ENCODE measurements around the gene LRRN2. TPM values are rescaled to one million over a fixed set of nuclear protein-coding genes. Genes with fewer than 3 reads are reported as not detected.

Gene LRRN2
- total RNA-seq, 4 donors from 2014 or later, result 4.0 to 19.6 (median 7.0) TPM

GRCh38 chr1:204568576-204569315 is 116.8 kb downstream of the LRRN2 start:
- no peak for ATAC-seq
- no peak for TF ChIP-seq EP300 (IDR thresholded peaks at IDR 0.05)
- TF ChIP-seq POLR2AphosphoS5 (IDR thresholded peaks at IDR 0.05), result no peak
- TF ChIP-seq CTCF (IDR thresholded peaks at IDR 0.05), result no peak
- no peak for TF ChIP-seq POLR2A (IDR thresholded peaks at IDR 0.05)
- no peaks in the 10 kb centered on the region for H3K27me3 ChIP-seq
- H3K9me3 ChIP-seq, result no peaks in the 10 kb centered on the region
- H3K4me3 ChIP-seq, result no peak overlapping the region
- no peak overlapping the region for H3K27ac ChIP-seq
- 58 to 82% methylated on average over 3 of the region's 9 CpGs for WGBS, 2 donors (ENCODE audit: low coverage in 1 of 2)
- H3K4me1 ChIP-seq, result peaks cover 0 to 9% (median 0%) of the 10 kb centered on the region in 3 donors
- peaks cover 0 to 49% of the 10 kb centered on the region in 2 donors for H3K36me3 ChIP-seq

Small RNA genes within 50 kb of the gene (small RNA-seq; reads per million reads assigned to genes)
- 0 reads per million in 4 donors for gene RF00601
- gene RNA5SP75, result 0 reads per million in 4 donors

Other genes starting within 250 kb of the LRRN2 start
- gene PIK3C2B, start 190.9 kb downstream of the LRRN2 start, total RNA-seq, result 10 to 100 TPM in 3 of 4 donors, 1 to 10 TPM in 1; 7.9 to 18.2 (median 16.1) TPM
- gene MDM4, start 169.3 kb downstream of the LRRN2 start, total RNA-seq, result 10 to 100 TPM; 24.3 to 74.1 (median 37.9) TPM
- 100 to 1,000 TPM in 1 of 4 donors, 10 to 100 TPM in 3; 39.0 to 121 (median 54.5) TPM for gene NFASC, start 185.1 kb upstream of the LRRN2 start, total RNA-seq

Measured in gastroesophageal sphincter (tissue), 4 donors.